Measurements from ENCODE around the gene GPSM3. TPM values are rescaled to one million over a fixed set of nuclear protein-coding genes. Genes with fewer than 3 reads are reported as not detected.

Gene GPSM3
- total and polyA plus RNA-seq, 2 of the 13 experiments (the other 11 are each of a cell fraction or from before 2014, with no cell fraction given), result 0.18 to 6.2 TPM

DNA sequence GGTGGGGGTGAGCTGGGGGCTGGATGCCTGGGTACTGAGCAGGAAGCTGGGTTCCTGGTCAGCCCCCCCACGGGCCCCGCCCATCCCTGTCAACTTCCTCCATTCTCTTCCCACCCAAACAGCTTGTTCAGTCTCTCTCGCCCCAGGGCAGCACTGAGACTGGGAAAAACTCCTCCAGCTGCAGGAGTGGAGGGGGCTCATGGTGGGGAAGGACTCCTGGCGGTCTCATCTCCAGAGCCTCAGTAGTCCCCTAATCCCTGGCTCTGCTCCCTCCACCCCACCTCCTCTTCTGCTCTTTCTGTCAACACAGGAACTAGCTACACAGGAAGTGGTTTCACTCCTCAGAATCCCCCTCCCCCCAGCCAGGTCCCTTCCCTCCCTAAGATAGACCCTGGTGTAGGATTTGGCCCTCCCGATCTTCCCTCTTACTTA, at the start of gene GPSM3 (continued):
- TF ChIP-seq RBM39 (IDR thresholded peaks at IDR 0.05; ENCODE audit: low read depth, low read length, poor library complexity, severe bottlenecking) (no peak), ZSCAN20 (CRISPR knock-in tag; IDR thresholded peaks at IDR 0.05; ENCODE audit: borderline replicate concordance) (no peak), ZNF678 (CRISPR knock-in tag; IDR thresholded peaks at IDR 0.05) (no peak), AHR (CRISPR knock-in tag; IDR thresholded peaks at IDR 0.05) (no peak), ZNF570 (CRISPR knock-in tag; IDR thresholded peaks at IDR 0.05; ENCODE audit: borderline replicate concordance) (no peak), GATAD1 (CRISPR knock-in tag; IDR thresholded peaks at IDR 0.05) (0 out of 2 replicates have a peak, but pooled peaks have one; percentile 19), TOPORS (CRISPR knock-in tag; IDR thresholded peaks at IDR 0.05) (no peak), ZNF251 (CRISPR knock-in tag; IDR thresholded peaks at IDR 0.05) (no peak), EP300 (IDR thresholded peaks at IDR 0.05; ENCODE audit: low read depth in 2 of 2, low read length in 2 of 2) (no peak), EP300 (CRISPR knock-in tag; IDR thresholded peaks at IDR 0.05; ENCODE audit: borderline replicate concordance) (0 out of 2 replicates have a peak, but pooled peaks have one; percentile 24), FOXO1 (CRISPR knock-in tag; IDR thresholded peaks at IDR 0.05) (no peak), ZNF543 (CRISPR knock-in tag; IDR thresholded peaks at IDR 0.05) (no peak), POLR2AphosphoS2 (IDR thresholded peaks at IDR 0.05; ENCODE audit: low read depth, low read length) (no peak), FLYWCH1 (CRISPR knock-in tag; IDR thresholded peaks at IDR 0.05) (no peak), FOXM1 (CRISPR knock-in tag; IDR thresholded peaks at IDR 0.05) (no peak), ATRX (CRISPR knock-in tag; IDR thresholded peaks at IDR 0.05; ENCODE audit: borderline replicate concordance) (no peak), JARID2 (CRISPR knock-in tag; IDR thresholded peaks at IDR 0.05; ENCODE audit: insufficient replicate concordance) (no peak)
- TF ChIP-seq, protein P1, sequence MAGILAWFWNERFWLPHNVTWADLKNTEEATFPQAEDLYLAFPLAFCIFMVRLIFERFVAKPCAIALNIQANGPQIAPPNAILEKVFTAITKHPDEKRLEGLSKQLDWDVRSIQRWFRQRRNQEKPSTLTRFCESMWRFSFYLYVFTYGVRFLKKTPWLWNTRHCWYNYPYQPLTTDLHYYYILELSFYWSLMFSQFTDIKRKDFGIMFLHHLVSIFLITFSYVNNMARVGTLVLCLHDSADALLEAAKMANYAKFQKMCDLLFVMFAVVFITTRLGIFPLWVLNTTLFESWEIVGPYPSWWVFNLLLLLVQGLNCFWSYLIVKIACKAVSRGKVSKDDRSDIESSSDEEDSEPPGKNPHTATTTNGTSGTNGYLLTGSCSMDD (CRISPR knock-in tag; IDR thresholded peaks at IDR 0.05), result no peak
- TF ChIP-seq, protein P2, sequence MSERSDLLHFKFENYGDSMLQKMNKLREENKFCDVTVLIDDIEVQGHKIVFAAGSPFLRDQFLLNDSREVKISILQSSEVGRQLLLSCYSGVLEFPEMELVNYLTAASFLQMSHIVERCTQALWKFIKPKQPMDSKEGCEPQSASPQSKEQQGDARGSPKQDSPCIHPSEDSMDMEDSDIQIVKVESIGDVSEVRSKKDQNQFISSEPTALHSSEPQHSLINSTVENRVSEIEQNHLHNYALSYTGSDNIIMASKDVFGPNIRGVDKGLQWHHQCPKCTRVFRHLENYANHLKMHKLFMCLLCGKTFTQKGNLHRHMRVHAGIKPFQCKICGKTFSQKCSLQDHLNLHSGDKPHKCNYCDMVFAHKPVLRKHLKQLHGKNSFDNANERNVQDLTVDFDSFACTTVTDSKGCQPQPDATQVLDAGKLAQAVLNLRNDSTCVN (CRISPR knock-in tag; IDR thresholded peaks at IDR 0.05; ENCODE audit: borderline replicate concordance), result peak; percentile 32; the same call in 1 of the 2 replicates
- TF ChIP-seq, protein P3, sequence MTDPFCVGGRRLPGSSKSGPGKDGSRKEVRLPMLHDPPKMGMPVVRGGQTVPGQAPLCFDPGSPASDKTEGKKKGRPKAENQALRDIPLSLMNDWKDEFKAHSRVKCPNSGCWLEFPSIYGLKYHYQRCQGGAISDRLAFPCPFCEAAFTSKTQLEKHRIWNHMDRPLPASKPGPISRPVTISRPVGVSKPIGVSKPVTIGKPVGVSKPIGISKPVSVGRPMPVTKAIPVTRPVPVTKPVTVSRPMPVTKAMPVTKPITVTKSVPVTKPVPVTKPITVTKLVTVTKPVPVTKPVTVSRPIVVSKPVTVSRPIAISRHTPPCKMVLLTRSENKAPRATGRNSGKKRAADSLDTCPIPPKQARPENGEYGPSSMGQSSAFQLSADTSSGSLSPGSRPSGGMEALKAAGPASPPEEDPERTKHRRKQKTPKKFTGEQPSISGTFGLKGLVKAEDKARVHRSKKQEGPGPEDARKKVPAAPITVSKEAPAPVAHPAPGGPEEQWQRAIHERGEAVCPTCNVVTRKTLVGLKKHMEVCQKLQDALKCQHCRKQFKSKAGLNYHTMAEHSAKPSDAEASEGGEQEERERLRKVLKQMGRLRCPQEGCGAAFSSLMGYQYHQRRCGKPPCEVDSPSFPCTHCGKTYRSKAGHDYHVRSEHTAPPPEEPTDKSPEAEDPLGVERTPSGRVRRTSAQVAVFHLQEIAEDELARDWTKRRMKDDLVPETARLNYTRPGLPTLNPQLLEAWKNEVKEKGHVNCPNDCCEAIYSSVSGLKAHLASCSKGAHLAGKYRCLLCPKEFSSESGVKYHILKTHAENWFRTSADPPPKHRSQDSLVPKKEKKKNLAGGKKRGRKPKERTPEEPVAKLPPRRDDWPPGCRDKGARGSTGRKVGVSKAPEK (CRISPR knock-in tag; IDR thresholded peaks at IDR 0.05; ENCODE audit: borderline replicate concordance), result no peak
- TF ChIP-seq, protein P4, sequence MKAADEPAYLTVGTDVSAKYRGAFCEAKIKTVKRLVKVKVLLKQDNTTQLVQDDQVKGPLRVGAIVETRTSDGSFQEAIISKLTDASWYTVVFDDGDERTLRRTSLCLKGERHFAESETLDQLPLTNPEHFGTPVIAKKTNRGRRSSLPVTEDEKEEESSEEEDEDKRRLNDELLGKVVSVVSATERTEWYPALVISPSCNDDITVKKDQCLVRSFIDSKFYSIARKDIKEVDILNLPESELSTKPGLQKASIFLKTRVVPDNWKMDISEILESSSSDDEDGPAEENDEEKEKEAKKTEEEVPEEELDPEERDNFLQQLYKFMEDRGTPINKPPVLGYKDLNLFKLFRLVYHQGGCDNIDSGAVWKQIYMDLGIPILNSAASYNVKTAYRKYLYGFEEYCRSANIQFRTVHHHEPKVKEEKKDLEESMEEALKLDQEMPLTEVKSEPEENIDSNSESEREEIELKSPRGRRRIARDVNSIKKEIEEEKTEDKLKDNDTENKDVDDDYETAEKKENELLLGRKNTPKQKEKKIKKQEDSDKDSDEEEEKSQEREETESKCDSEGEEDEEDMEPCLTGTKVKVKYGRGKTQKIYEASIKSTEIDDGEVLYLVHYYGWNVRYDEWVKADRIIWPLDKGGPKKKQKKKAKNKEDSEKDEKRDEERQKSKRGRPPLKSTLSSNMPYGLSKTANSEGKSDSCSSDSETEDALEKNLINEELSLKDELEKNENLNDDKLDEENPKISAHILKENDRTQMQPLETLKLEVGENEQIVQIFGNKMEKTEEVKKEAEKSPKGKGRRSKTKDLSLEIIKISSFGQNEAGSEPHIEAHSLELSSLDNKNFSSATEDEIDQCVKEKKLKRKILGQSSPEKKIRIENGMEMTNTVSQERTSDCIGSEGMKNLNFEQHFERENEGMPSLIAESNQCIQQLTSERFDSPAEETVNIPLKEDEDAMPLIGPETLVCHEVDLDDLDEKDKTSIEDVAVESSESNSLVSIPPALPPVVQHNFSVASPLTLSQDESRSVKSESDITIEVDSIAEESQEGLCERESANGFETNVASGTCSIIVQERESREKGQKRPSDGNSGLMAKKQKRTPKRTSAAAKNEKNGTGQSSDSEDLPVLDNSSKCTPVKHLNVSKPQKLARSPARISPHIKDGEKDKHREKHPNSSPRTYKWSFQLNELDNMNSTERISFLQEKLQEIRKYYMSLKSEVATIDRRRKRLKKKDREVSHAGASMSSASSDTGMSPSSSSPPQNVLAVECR (CRISPR knock-in tag; IDR thresholded peaks at IDR 0.05; ENCODE audit: borderline replicate concordance), result no peak
